GM23338 (cell line): ENCODE results near the gene SYNGR3. TPM values are rescaled to one million over a fixed set of nuclear protein-coding genes. Genes with fewer than 3 reads are reported as not detected.
A peak's percentile ranks its signal among the peaks of the same experiment; 100 is the strongest.

Experiments used
- ATAC-seq: fragments of 200-7000 bp; cut with Tn5 transposase; 3 replicates; pipeline ENCODE4 v1.9.1; 2020
- DNase-seq: peaks from one replicate; pipeline ENCODE4 v3.0.0-alpha.2; 2015; ENCODE audit warnings: low spot score
- H2AFZ ChIP-seq: fragments of 200-600 bp; sonication (generic); 2 replicates; pipeline ENCODE4 v1.8.0; 2016; ENCODE audit warnings: antibody characterized with exemption, mild to moderate bottlenecking, moderate library complexity
- H3F3A ChIP-seq: fragments of 200-600 bp; sonication (generic); replicated peaks from 2 replicates; pipeline ENCODE4 v1.8.0; 2017; ENCODE audit warnings: antibody characterized with exemption, mixed run types, low read depth
- H3K27ac ChIP-seq: fragments of 200-600 bp; sonication (generic); 2 replicates; pipeline ENCODE4 v1.6.1; 2016; ENCODE audit warnings: low read depth
- H3K27me3 ChIP-seq: fragments of 200-600 bp; sonication (generic); 2 replicates; pipeline ENCODE4 v1.8.0; 2016; ENCODE audit warnings: mild to moderate bottlenecking, mixed run types, moderate library complexity; ENCODE audit not compliant: insufficient read depth
- H3K36me3 ChIP-seq: fragments of 200-600 bp; sonication (generic); 2 replicates; pipeline ENCODE4 v1.8.0; 2016; ENCODE audit warnings: mild to moderate bottlenecking; ENCODE audit not compliant: insufficient read depth
- H3K4me1 ChIP-seq: fragments of 200-600 bp; sonication (generic); 2 replicates; pipeline ENCODE4 v1.8.0; 2016; ENCODE audit warnings: mild to moderate bottlenecking, moderate library complexity; ENCODE audit not compliant: insufficient read depth
- H3K4me2 ChIP-seq: fragments of 200-600 bp; sonication (generic); 2 replicates; pipeline ENCODE4 v1.7.1; 2017; ENCODE audit warnings: mixed run types
- H3K4me3 ChIP-seq: fragments of 200-600 bp; sonication (generic); 2 replicates; pipeline ENCODE4 v1.6.1; 2016; ENCODE audit warnings: mixed run types
- H3K79me2 ChIP-seq: fragments of 200-600 bp; sonication (generic); replicated peaks from 2 replicates; pipeline ENCODE4 v1.8.0; 2017; ENCODE audit warnings: mild to moderate bottlenecking; ENCODE audit not compliant: insufficient read depth
- H3K9me2 ChIP-seq: fragments of 200-600 bp; sonication (generic); 2 replicates; pipeline ENCODE4 v1.8.0; 2017; ENCODE audit not compliant: insufficient read depth
- H4K20me1 ChIP-seq: fragments of 200-600 bp; sonication (generic); replicated peaks from 2 replicates; pipeline ENCODE4 v1.8.0; 2017; ENCODE audit warnings: mild to moderate bottlenecking; ENCODE audit not compliant: insufficient read depth
- H3K27ac Mint-ChIP-seq: 2 replicates; pipeline ENCODE4 v1.8.0; 2020; ENCODE audit warnings: inconsistent platforms, mild to moderate bottlenecking, moderate library complexity, mixed read lengths
- H3K27me3 Mint-ChIP-seq: 3 replicates; pipeline ENCODE4 v1.8.0; 2022; ENCODE audit warnings: low read depth, mild to moderate bottlenecking, moderate library complexity, mixed read lengths, inconsistent platforms; ENCODE audit not compliant: insufficient read depth, poor library complexity
- H3K36me3 Mint-ChIP-seq: 3 replicates; pipeline ENCODE4 v1.8.0; 2021; ENCODE audit warnings: low read depth, mild to moderate bottlenecking, inconsistent platforms, moderate library complexity, mixed read lengths
- H3K4me1 Mint-ChIP-seq: 3 replicates; pipeline ENCODE4 v1.8.0; 2020; ENCODE audit warnings: mild to moderate bottlenecking, inconsistent platforms, mixed read lengths
- H3K4me3 Mint-ChIP-seq: 3 replicates; pipeline ENCODE4 v1.8.0; 2021; ENCODE audit warnings: moderate library complexity, mild to moderate bottlenecking, inconsistent platforms, mixed read lengths
- H3K9me3 Mint-ChIP-seq: 3 replicates; pipeline ENCODE4 v1.8.0; 2020; ENCODE audit warnings: moderate library complexity, mild to moderate bottlenecking, inconsistent platforms, mixed read lengths
- EZH2 ChIP-seq: fragments of 200-600 bp; sonication (generic); IDR thresholded peaks from one replicate; pipeline ENCODE4 v1.8.0; 2017; ENCODE audit warnings: antibody characterized with exemption, mild to moderate bottlenecking, low read depth; ENCODE audit not compliant: unreplicated experiment
- EZH2phosphoT487 ChIP-seq: fragments of 200-600 bp; sonication (generic); IDR thresholded peaks from one replicate; pipeline ENCODE4 v1.8.1; 2018; ENCODE audit warnings: antibody characterized with exemption; ENCODE audit not compliant: unreplicated experiment
- JUNB ChIP-seq: IDR thresholded peaks from one replicate; pipeline ENCODE4 v1.6.1; 2016; ENCODE audit warnings: antibody characterized with exemption; ENCODE audit not compliant: unreplicated experiment
- NANOG ChIP-seq: IDR thresholded peaks from 2 replicates; pipeline ENCODE4 v1.6.1; 2016; ENCODE audit warnings: antibody characterized with exemption, borderline replicate concordance
- POLR2AphosphoS5 ChIP-seq: IDR thresholded peaks from 2 replicates; pipeline ENCODE4 v1.6.1; 2016; ENCODE audit warnings: antibody characterized with exemption, low read depth
- ZNF114 ChIP-seq: fragments of 250-450 bp; sonication (Bioruptor Pico); IDR thresholded peaks from 2 replicates; pipeline ENCODE4 v1.5.0; 2020; ENCODE audit warnings: mild to moderate bottlenecking, moderate library complexity
- polyA plus RNA-seq: library from polyadenylated mRNA; unstranded; fragments of >200 nt; fragmentation: Nextera tagmentation; extraction: Ambion mirVana; gene quantifications from 2 replicates; pipeline ENCODE4 v1.2.1, GENCODE V29; 2016
- total RNA-seq: library from RNA; depleted of rRNA; stranded (reverse); fragments of >200 nt; shearing (Covaris generic); gene quantifications from 2 replicates; pipeline ENCODE4 v1.2.3, GENCODE V29; 2014
- TF ChIP-seq, protein P1 (sequence below), 2 experiments: fragments of 200-600 bp in 1 of 2; sonication (generic) in 1 of 2; conservative IDR thresholded peaks; 2 replicates each; pipeline versions ENCODE4 v1.5.1 to v1.6.1; 2016 to 2017; ENCODE audit warnings: antibody characterized with exemption in 2 of 2, low read depth in 2 of 2, mild to moderate bottlenecking in 2 of 2, moderate library complexity in 1 of 2
- TF ChIP-seq, protein P2 (sequence below): IDR thresholded peaks from one replicate; pipeline ENCODE4 v1.6.1; 2018; ENCODE audit warnings: antibody characterized with exemption; ENCODE audit not compliant: unreplicated experiment
- TF ChIP-seq, protein P3 (sequence below): IDR thresholded peaks from 2 replicates; pipeline ENCODE4 v1.6.1; 2016; ENCODE audit warnings: antibody characterized with exemption

The SYNGR3 gene
- total and polyA plus RNA-seq, 2 experiments from 2014 or later = 45.4 to 77.7 TPM

DNA sequence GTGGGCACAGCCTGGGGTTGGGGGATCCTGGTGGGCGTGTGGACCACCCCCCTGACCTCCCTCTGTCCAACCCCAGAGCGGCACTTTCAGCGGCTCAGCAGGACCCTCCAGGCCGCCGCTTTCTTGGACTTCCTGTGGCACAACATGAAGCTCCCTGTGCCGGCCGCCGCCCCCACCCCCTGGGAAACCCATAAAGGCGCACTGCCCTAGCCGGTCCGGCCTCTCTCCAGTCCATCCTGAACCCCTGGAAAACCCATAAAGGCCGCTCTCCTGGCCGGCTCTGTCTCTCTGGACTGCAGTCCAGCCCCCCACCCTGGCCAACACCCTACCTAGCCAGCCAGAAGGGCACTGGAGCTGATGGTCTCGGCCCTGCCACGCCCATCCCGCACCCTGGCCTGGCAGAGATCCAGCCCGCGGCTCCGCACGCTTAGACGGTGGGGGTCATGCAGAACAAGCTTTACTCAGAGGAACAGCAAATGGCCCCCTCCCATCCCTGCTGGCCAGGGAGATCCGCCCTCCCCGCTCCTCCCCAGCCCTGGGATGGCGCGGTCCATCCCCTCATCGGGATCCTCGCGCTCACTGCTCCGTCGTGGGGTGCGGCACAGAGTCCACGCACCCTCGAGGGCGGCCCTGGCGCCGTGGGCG is 11.2 kb upstream of the SYNGR3 start (continued):
- TF ChIP-seq, protein P1, sequence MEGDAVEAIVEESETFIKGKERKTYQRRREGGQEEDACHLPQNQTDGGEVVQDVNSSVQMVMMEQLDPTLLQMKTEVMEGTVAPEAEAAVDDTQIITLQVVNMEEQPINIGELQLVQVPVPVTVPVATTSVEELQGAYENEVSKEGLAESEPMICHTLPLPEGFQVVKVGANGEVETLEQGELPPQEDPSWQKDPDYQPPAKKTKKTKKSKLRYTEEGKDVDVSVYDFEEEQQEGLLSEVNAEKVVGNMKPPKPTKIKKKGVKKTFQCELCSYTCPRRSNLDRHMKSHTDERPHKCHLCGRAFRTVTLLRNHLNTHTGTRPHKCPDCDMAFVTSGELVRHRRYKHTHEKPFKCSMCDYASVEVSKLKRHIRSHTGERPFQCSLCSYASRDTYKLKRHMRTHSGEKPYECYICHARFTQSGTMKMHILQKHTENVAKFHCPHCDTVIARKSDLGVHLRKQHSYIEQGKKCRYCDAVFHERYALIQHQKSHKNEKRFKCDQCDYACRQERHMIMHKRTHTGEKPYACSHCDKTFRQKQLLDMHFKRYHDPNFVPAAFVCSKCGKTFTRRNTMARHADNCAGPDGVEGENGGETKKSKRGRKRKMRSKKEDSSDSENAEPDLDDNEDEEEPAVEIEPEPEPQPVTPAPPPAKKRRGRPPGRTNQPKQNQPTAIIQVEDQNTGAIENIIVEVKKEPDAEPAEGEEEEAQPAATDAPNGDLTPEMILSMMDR (conservative IDR thresholded peaks at IDR 0.05; ENCODE audit: low read depth in 2 of 2) = no peak
- TF ChIP-seq, protein P2, sequence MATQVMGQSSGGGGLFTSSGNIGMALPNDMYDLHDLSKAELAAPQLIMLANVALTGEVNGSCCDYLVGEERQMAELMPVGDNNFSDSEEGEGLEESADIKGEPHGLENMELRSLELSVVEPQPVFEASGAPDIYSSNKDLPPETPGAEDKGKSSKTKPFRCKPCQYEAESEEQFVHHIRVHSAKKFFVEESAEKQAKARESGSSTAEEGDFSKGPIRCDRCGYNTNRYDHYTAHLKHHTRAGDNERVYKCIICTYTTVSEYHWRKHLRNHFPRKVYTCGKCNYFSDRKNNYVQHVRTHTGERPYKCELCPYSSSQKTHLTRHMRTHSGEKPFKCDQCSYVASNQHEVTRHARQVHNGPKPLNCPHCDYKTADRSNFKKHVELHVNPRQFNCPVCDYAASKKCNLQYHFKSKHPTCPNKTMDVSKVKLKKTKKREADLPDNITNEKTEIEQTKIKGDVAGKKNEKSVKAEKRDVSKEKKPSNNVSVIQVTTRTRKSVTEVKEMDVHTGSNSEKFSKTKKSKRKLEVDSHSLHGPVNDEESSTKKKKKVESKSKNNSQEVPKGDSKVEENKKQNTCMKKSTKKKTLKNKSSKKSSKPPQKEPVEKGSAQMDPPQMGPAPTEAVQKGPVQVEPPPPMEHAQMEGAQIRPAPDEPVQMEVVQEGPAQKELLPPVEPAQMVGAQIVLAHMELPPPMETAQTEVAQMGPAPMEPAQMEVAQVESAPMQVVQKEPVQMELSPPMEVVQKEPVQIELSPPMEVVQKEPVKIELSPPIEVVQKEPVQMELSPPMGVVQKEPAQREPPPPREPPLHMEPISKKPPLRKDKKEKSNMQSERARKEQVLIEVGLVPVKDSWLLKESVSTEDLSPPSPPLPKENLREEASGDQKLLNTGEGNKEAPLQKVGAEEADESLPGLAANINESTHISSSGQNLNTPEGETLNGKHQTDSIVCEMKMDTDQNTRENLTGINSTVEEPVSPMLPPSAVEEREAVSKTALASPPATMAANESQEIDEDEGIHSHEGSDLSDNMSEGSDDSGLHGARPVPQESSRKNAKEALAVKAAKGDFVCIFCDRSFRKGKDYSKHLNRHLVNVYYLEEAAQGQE = no peak
- no peak for TF ChIP-seq EZH2
- TF ChIP-seq EZH2phosphoT487 = no peak
- TF ChIP-seq ZNF114 (CRISPR knock-in tag) = no peak

DNA sequence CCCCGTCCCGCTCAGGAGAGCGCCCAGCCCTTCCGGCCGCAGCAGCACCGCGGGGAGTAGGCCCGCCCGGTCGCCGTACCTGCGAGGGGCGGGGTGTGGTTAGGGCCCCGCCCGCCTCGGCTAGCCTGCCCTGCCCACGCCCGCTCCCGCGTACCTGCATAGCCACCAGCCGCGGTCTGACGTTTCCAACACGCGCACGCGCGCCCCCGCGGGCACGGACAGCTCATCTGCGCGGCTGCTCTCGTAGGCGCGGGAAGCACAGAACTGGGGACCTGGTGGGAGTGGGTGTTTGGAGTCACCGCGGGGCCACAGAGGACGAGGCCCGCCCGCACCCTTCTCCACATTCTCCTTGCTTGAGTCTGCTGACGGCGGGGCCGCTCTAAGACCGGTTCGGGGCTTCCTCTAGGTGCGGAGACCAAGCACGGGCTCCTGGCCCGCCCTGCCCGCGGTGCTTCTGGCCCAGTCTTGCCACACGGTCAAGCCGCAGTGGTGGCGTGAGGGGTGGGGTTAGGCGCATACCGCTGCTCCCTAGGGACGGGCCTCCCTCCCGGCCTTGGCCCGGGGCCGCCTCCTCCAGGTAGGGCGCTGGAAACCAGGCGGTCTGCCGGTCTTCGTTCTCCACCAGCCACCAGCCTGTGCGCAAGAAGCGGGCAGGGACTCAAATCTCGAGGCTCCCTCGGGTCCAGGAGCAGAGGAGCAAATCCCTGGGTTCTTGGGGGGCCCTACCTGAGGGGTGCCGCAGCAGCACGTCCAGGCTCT is 10.3 kb upstream of the SYNGR3 start:
- Histone ChIP-seq H4K20me1 (no peaks in the 10 kb centered on the region; the same call in none of the 2 replicates), H3K4me3 (peak overlapping the region; percentile 68), H3K4me2 (peak overlapping the region; percentile 89), H2AFZ (0 out of 2 replicates have a peak overlapping the region, but pooled peaks have one; percentile 18), H3K27me3 (peaks cover 36% of the 10 kb centered on the region), H3K4me1 (peaks cover 16% of the 10 kb centered on the region), H3F3A (peaks cover 25% of the 10 kb centered on the region), H3K9me2 (no peaks in the 10 kb centered on the region), H3K27ac (no peak overlapping the region), H3K79me2 (no peaks in the 10 kb centered on the region), H3K36me3 (no peaks in the 10 kb centered on the region)
- Mint-ChIP-seq H3K9me3 (no peaks in the 10 kb centered on the region), H3K27me3 (peaks cover 42% of the 10 kb centered on the region), H3K4me3 (peak overlapping the region; percentile 68), H3K27ac (no peak overlapping the region), H3K4me1 (peaks cover 19% of the 10 kb centered on the region), H3K36me3 (peaks cover 11% of the 10 kb centered on the region; the same call in 2 of the 3 replicates)
- ATAC-seq = peak; percentile 48
- peak; percentile 78 for DNase-seq
- TF ChIP-seq POLR2AphosphoS5 (peak; percentile 84), JUNB (no peak), NANOG (no peak)
- TF ChIP-seq, protein P3, sequence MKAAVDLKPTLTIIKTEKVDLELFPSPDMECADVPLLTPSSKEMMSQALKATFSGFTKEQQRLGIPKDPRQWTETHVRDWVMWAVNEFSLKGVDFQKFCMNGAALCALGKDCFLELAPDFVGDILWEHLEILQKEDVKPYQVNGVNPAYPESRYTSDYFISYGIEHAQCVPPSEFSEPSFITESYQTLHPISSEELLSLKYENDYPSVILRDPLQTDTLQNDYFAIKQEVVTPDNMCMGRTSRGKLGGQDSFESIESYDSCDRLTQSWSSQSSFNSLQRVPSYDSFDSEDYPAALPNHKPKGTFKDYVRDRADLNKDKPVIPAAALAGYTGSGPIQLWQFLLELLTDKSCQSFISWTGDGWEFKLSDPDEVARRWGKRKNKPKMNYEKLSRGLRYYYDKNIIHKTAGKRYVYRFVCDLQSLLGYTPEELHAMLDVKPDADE = peak; percentile 11; the same call in 1 of the 2 replicates
